HG02840 (cell line): ENCODE data around the gene ZDHHC19.
"Not testable (repeated sequence)": the region's sequence is repeated elsewhere in the genome, so short reads cannot be mapped to it uniquely, and the experiment has no call there.

Experiments used
- ATAC-seq: cut with Tn5 transposase; IDR thresholded peaks from one replicate; pipeline ENCODE4 v1.9.1; 2021; ENCODE audit warnings: mild to moderate bottlenecking, moderate library complexity, moderate number of reproducible peaks; ENCODE audit not compliant: unreplicated experiment, low FRiP score

The ZDHHC19 gene

GRCh38 chr3:196207159-196207832, 3.9 kb downstream of the ZDHHC19 start:
- no peak for ATAC-seq

GRCh38 chr3:196205442-196206205, 5.6 kb downstream of the ZDHHC19 start:
- ATAC-seq, result not testable (repeated sequence)

- no peak for ATAC-seq
These were observed 7.4 kb downstream of the ZDHHC19 start for GRCh38 chr3:196203846-196204245.

GRCh38 chr3:196202516-196202970, 8.7 kb downstream of the ZDHHC19 start:
- no peak for ATAC-seq

GRCh38 chr3:196198771-196199753, 12.1 kb downstream of the ZDHHC19 start:
- no peak for ATAC-seq

- no peak for ATAC-seq
These were observed 13.0 kb downstream of the ZDHHC19 start for GRCh38 chr3:196198081-196198675.

GRCh38 chr3:196197524-196197923, 13.7 kb downstream of the ZDHHC19 start:
- no peak for ATAC-seq

GRCh38 chr3:196195664-196196265, 15.4 kb downstream of the ZDHHC19 start:
- ATAC-seq, result no peak

- no peak for ATAC-seq
These were observed 16.7 kb downstream of the ZDHHC19 start for GRCh38 chr3:196194542-196194915.

GRCh38 chr3:196193736-196194541, 17.3 kb downstream of the ZDHHC19 start:
- no peak for ATAC-seq

- ATAC-seq, result no peak
These were observed 18.0 kb downstream of the ZDHHC19 start for GRCh38 chr3:196193133-196193735.

GRCh38 chr3:196192524-196193051, 18.6 kb downstream of the ZDHHC19 start:
- ATAC-seq, result no peak

- ATAC-seq, result no peak
These were observed 19.1 kb downstream of the ZDHHC19 start for GRCh38 chr3:196192036-196192523.

- no peak for ATAC-seq
These were observed 21.4 kb downstream of the ZDHHC19 start for GRCh38 chr3:196189566-196190347.

GRCh38 chr3:196186651-196187573, 24.3 kb downstream of the ZDHHC19 start:
- ATAC-seq, result no peak

GRCh38 chr3:196184881-196185280, 26.3 kb downstream of the ZDHHC19 start:
- no peak for ATAC-seq

GRCh38 chr3:196184169-196184432, 27.1 kb downstream of the ZDHHC19 start:
- not testable (repeated sequence) for ATAC-seq
